GM19372 (cell line): ENCODE data around the gene PRKD2.

Experiments
- ATAC-seq: cut with Tn5 transposase; IDR thresholded peaks from one replicate; pipeline ENCODE4 v1.9.1; 2021; ENCODE audit warnings: mild to moderate bottlenecking, low read depth, moderate library complexity; ENCODE audit not compliant: unreplicated experiment

Gene PRKD2

DNA sequence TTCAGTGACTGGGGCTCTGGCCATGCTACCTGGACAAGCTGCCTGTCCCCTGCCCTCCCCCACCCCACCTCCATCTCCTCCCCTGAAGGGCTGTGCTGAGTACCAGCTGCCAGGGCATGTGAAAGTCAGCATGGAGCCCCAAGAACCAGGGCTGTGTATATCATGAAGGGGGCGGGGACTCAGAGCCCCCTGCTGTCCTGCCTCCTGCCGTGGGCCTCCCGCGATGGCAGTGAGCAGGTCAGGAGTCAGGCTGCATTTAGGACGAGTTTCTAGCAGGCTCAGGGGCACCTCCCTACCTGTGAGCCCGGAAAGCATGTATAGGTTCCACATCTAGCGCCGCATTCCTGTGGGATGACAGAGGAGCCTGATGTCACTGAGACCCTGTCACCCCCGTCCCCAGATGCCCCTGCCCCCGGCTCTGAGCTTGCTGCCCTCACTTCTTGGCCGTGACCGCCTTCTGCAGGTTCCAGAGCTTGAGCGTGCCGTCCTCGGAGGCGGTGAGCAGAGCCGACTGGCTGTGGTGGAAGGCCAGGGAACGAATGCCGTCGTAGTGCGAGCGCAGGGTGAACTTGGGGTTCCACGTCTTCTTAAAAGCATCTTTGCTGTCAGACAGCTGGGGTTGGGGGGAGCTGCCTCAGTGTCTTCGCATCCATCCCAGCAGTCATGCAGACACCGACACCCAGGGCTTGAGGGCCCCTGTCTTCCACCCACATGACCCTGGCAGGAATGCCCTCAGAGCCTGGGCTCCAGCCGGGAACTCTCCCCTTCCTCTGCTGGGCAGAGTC lies 8.3 kb upstream of the PRKD2 start:
- no peak for ATAC-seq

- no peak for ATAC-seq
Measured at GRCh38 chr19:46724468-46724867, 7.6 kb upstream of the PRKD2 start.

DNA sequence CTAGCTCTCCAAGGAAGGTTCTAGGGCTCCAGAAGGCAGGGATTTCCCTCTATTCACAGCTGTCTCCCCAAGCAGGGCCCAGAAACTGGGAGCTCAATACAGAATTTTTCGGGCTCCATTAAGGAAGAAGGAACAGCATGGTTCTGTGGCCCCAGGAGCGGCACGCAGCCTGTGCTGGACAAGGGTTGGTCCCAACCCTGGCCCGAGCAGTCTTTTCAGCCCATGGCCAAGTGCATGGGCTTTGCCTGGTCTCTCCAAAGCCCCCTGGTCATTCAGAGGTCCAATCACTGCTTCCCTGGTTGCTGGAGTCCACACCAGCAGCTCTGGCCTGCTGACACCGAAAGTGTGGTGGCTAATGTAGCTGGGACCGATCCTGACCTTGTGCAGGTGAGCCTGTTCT lies 6.6 kb upstream of the PRKD2 start:
- no peak for ATAC-seq

- ATAC-seq = no peak
Measured at GRCh38 chr19:46723023-46723461, 6.1 kb upstream of the PRKD2 start.

DNA sequence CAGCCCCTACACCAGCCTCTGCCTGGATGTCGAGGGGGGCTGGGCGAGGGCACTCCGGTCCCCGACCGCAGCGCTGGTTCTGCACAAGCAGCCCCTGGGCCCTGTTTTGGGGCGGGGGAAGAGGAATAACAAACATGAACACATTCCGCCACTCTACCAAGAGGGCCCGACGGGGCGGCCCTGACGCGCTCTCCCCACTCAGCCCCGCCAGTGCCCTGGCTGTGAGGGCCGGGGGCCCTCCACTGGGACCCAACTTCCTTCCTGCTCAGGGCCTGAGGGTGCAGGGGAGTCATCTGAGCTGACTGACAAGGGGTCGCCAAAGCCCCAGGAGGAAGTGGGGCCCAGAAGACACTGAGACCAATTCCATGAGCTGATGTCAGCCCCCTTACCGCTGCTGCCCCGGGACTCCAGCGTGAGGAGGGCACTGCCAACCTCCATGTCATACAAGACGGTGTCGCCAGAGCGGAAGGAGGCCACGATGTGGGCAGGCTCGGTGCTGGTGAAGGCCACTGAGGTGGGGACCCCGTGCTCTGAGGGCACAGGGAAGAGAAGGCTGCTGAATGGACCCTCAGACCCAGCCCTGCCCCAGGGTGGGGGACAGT lies 5.6 kb upstream of the PRKD2 start:
- no peak for ATAC-seq

- ATAC-seq = no peak
Measured at GRCh38 chr19:46722004-46722380, 5.1 kb upstream of the PRKD2 start.

- no peak for ATAC-seq
Measured at GRCh38 chr19:46721269-46722003, 4.5 kb upstream of the PRKD2 start.

DNA sequence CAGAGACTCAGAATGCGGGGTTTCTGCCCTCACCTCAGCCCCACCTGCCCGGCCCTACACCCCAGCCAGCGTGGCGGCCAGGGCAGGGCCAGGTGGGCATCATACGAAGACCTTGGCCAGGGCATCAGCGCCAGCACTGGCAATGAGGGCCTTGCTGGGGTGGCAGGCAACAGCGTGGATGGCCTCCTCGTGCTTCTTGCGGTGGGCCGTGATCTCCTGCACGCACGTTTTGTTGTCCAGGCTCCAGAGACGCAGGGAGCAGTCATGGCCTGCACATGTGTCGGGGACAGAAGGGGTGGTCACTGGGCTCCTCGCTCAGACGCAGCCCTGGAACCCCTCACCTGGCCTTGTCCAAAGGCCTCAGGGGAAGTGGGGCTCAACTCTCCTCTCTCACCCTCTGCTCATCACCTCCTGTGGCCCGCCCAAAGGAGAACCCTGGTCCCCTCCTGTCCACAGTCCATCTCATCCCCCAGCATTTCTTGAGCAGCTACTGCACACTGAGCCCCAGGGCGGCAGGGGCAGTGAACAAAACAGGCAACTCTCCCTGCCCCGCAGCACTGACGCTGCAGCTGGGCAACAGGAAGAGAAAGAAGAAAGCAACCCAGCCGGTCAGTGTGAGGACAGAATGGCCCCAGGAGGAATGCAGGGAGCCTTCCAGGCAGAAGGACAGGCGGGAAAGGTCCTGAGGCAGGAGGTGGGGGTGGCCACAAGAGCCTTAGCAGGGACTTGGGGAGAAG lies 3.8 kb upstream of the PRKD2 start:
- ATAC-seq = no peak

GRCh38 chr19:46719629-46720502 lies 3.0 kb upstream of the PRKD2 start:
- ATAC-seq = no peak

- ATAC-seq = no peak
Measured at GRCh38 chr19:46718934-46719622, 2.2 kb upstream of the PRKD2 start.

DNA sequence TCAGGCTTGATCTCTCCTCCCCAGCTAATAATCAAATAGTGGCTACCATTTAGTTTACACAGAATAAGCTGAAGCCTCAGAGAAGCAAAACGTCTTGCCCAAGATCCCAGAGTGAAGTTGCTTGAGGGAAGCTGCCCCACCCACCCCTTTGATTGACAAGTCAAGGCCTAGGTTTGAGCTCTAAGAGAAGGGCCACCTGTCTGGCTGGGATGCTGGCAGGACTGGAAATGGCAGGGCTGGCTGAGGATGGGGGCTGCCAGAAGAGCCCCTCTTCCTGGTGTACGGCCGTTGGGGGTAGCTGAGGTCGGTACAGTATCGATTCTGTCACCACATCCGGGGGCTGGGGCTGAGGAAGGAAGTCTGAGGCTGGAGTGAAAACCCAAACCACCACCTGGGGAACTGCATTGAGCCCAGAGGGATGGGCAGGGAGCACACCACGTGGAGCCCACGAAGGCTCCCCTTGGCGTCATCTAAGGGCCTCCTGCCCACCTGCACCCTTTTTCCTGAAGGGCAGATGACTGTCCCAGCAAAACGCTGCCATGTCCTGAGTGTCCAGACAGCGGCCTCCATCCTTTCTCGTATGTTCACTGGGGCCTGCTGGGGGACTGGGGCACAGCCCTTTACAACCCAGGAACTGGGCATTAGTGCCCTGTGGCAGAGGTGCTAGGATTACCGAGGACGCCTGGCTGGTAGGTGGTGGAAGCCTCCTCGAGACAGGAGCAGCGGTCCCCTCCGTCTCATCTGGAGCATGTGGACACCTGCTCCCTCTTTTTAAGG lies 1.4 kb upstream of the PRKD2 start:
- no peak for ATAC-seq

DNA sequence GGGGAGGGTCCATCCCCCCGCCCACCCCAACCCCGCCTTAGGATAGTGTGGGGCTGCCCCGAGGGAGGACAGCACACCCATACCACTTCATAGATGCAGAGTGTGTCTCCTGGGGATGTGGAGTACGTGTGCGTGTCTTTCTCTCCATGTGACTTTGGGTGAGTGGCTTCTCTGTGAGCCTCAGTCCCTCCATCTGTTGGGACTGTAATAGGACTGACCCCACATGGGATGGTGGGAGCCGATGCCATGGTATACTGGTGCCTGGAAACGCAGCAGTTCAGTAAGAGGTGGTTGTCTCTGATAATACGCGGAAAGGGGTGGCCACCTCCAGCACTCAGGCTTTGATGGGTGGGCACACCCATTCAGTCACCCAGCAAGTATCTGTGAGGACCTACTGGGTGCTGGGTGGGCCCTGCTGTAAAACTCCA lies 816 bp upstream of the PRKD2 start:
- no peak for ATAC-seq

GRCh38 chr19:46716672-46717033 lies 261 bp downstream of the PRKD2 start:
- no peak for ATAC-seq

GRCh38 chr19:46715975-46716671 lies 791 bp downstream of the PRKD2 start:
- ATAC-seq = no peak

GRCh38 chr19:46715620-46715974 lies 1.3 kb downstream of the PRKD2 start:
- no peak for ATAC-seq

- peak; percentile 33 for ATAC-seq
Measured at GRCh38 chr19:46714444-46715106, 2.3 kb downstream of the PRKD2 start.

- no peak for ATAC-seq
Measured at GRCh38 chr19:46713781-46714443, 3.0 kb downstream of the PRKD2 start.
